Tibial artery (tissue), 4 donors: Measurements from ENCODE around the gene RAP1GAP.
A peak's percentile ranks its signal among the peaks of the same experiment; 100 is the strongest.

Experiments used
- DNase-seq, 2 donors: peaks; one replicate each; pipeline ENCODE4 v3.0.0-alpha.2; 2019
- H3K27ac ChIP-seq, 2 donors: fragments of 200-600 bp; sonication (generic) in 1 of 2; 1 replicate in 1 of 2; 2 replicates in 1 of 2; pipeline ENCODE4 v1.5.1; 2018 to 2019; ENCODE audit warnings: mild to moderate bottlenecking in 1 of 2
- H3K27me3 ChIP-seq, 2 donors: fragments of 200-600 bp; sonication (generic) in 1 of 2; one replicate each; pipeline versions ENCODE4 v1.5.1 to v1.6.0; 2016 to 2019
- H3K36me3 ChIP-seq, 3 donors: fragments of 200-600 bp; sonication (generic) in 2 of 3; one replicate each; pipeline ENCODE4 v1.5.1; 2016 to 2019; ENCODE audit warnings: mild to moderate bottlenecking in 2 of 3
- H3K4me1 ChIP-seq, 4 donors: fragments of 200-600 bp; sonication (generic) in 2 of 4; 1 replicate in 3 of 4; 2 replicates in 1 of 4; pipeline ENCODE4 v1.5.1; 2016 to 2019
- H3K4me3 ChIP-seq, 2 donors: fragments of 200-600 bp; sonication (generic) in 1 of 2; 1 replicate in 1 of 2; 2 replicates in 1 of 2; pipeline ENCODE4 v1.5.1; 2018 to 2019; ENCODE audit warnings: mild to moderate bottlenecking in 2 of 2
- H3K9me3 ChIP-seq, 3 donors: fragments of 200-600 bp; sonication (generic) in 1 of 3; one replicate each; pipeline ENCODE4 v1.5.1; 2016 to 2019
- intact Hi-C: fragments of 100-400 bp; cut with DNase I; formaldehyde crosslinking; loops from one replicate; pipeline ENCODE4 v1.15.0; 2023; ENCODE audit warnings: low total_unique reads
- TF ChIP-seq, protein P1 (sequence below), 2 experiments: fragments of 200-600 bp in 1 of 2; fragments of 450-650 bp in 1 of 2; IDR thresholded peaks; one replicate each; pipeline ENCODE4 v1.5.1; 2017 to 2019; ENCODE audit warnings: antibody characterized with exemption in 2 of 2, mild to moderate bottlenecking in 1 of 2, moderate library complexity in 1 of 2

Gene RAP1GAP

GRCh38 chr1:21670956-21671902 is 2.1 kb upstream of the RAP1GAP start:
- H3K4me1 ChIP-seq = peaks cover 11 to 42% (median 37%) of the 10 kb centered on the region in 4 donors
- peaks cover 5 to 52% of the 10 kb centered on the region in 2 donors for H3K27me3 ChIP-seq
- H3K9me3 ChIP-seq = no peaks in the 10 kb centered on the region
- TF ChIP-seq, protein P1, sequence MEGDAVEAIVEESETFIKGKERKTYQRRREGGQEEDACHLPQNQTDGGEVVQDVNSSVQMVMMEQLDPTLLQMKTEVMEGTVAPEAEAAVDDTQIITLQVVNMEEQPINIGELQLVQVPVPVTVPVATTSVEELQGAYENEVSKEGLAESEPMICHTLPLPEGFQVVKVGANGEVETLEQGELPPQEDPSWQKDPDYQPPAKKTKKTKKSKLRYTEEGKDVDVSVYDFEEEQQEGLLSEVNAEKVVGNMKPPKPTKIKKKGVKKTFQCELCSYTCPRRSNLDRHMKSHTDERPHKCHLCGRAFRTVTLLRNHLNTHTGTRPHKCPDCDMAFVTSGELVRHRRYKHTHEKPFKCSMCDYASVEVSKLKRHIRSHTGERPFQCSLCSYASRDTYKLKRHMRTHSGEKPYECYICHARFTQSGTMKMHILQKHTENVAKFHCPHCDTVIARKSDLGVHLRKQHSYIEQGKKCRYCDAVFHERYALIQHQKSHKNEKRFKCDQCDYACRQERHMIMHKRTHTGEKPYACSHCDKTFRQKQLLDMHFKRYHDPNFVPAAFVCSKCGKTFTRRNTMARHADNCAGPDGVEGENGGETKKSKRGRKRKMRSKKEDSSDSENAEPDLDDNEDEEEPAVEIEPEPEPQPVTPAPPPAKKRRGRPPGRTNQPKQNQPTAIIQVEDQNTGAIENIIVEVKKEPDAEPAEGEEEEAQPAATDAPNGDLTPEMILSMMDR (IDR thresholded peaks at IDR 0.05) = no peak
- H3K4me3 ChIP-seq = no peak overlapping the region
- DNase-seq = no peak
- no peaks in the 10 kb centered on the region for H3K36me3 ChIP-seq
- intact Hi-C loops = no loop called here
- H3K27ac ChIP-seq = no peak overlapping the region

- H3K36me3 ChIP-seq = no peaks in the 10 kb centered on the region
- no peaks in the 10 kb centered on the region for H3K9me3 ChIP-seq
- H3K4me3 ChIP-seq = no peak overlapping the region
- DNase-seq = no peak
- TF ChIP-seq, protein P1 (IDR thresholded peaks at IDR 0.05) = no peak
- peaks cover 11 to 42% (median 37%) of the 10 kb centered on the region in 4 donors for H3K4me1 ChIP-seq
- intact Hi-C loops = no loop called here
- no peak overlapping the region for H3K27ac ChIP-seq
- peaks cover 5 to 61% of the 10 kb centered on the region in 2 donors for H3K27me3 ChIP-seq
Measured at GRCh38 chr1:21670059-21670881, 1.1 kb upstream of the RAP1GAP start.

GRCh38 chr1:21668951-21669257 is 253 bp downstream of the RAP1GAP start:
- H3K27ac ChIP-seq = no peak overlapping the region
- H3K4me1 ChIP-seq = peaks cover 11 to 41% (median 36%) of the 10 kb centered on the region in 4 donors
- TF ChIP-seq, protein P1 (IDR thresholded peaks at IDR 0.05) = no peak
- peak overlapping the region in 1 of 2 donors; percentile 15 for H3K4me3 ChIP-seq
- H3K27me3 ChIP-seq = peaks cover 5 to 74% of the 10 kb centered on the region in 2 donors
- DNase-seq = no peak
- H3K9me3 ChIP-seq = no peaks in the 10 kb centered on the region
- intact Hi-C loops = no loop called here
- no peaks in the 10 kb centered on the region for H3K36me3 ChIP-seq

DNA sequence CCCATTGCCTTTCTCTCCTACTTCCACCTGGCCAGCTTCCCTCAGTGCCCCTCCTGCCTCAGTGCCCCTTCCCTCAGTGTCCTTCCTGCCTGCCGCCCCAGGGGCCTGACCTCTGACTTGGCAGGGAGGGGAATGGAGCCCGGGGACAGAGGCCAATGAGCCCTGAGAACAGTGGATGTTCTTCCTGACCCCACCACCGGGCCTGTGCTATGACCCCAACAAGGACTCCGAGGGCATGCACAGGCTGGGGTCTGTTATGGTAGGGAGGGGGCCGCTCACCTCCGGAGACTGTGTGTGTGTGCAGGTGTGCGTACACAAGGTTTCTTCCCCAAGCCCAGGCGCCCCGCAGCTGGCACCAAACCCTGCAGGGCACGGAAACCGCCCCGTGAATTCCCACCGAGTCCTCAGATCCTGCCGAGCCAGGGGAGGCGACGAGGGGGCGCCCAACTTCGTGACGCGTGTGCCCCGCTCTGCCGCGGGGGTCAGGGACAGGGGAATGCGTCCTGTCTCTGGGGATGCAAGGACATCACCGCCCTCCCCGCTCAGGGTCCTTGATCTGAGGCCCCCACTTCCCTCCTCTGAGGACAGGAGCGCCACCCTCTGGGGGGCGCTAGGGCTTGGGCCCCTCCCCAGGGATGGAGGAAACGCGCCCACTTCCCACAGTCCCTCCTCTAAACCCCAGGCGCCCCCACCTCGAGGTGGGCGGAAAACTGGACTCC is 766 bp downstream of the RAP1GAP start:
- peak in 1 of 2 donors; percentile 49 for DNase-seq
- TF ChIP-seq, protein P1 (IDR thresholded peaks at IDR 0.05) = no peak
- peaks cover 11 to 40% (median 31%) of the 10 kb centered on the region in 4 donors for H3K4me1 ChIP-seq
- peaks cover 5 to 79% of the 10 kb centered on the region in 2 donors for H3K27me3 ChIP-seq
- no peaks in the 10 kb centered on the region for H3K36me3 ChIP-seq
- no peaks in the 10 kb centered on the region for H3K9me3 ChIP-seq
- intact Hi-C loops = no loop called here
- peak overlapping the region in 1 of 2 donors; percentile 15 for H3K4me3 ChIP-seq
- no peak overlapping the region for H3K27ac ChIP-seq
